ENCODE results near the gene COPG2. TPM values are rescaled to one million over a fixed set of nuclear protein-coding genes. Genes with fewer than 3 reads are reported as not detected.

Gene COPG2
- total RNA-seq, 2 experiments from 2014 or later, result 29.9 to 32.2 TPM

GRCh38 chr7:130689683-130690082 lies 21.1 kb upstream of the COPG2 start:
- ChIA-PET CTCF (ENCODE audit: unreplicated experiment) (no interaction called here), POLR2A (interaction anchor here (0.8 kb wide), 1 partner anchor 9 kb away, joined by 3 read pairs; no protein-coding TSS in a partner anchor)
- H3K36me3 ChIP-seq (ENCODE audit: insufficient read depth, low read length), result no peaks in the 10 kb centered on the region
- no peak overlapping the region for H3K4me3 ChIP-seq (ENCODE audit: low read depth, low read length, poor library complexity, severe bottlenecking)
- no peak overlapping the region for H3K4me2 ChIP-seq (ENCODE audit: low read length)
- H3K79me2 ChIP-seq (ENCODE audit: insufficient read depth, low read depth, low read length), result no peaks in the 10 kb centered on the region
- H3K4me1 ChIP-seq (ENCODE audit: insufficient read depth, low read length, poor library complexity, severe bottlenecking), result no peaks in the 10 kb centered on the region
- H3K9me3 ChIP-seq (ENCODE audit: low read length), result peaks cover 16% of the 10 kb centered on the region
- no peak overlapping the region for H3K27ac ChIP-seq (ENCODE audit: low read depth, low read length, poor library complexity, severe bottlenecking)
- no TSS peak for BruUV-seq (replicated peaks)
- H2AFZ ChIP-seq (ENCODE audit: low read length), result no peak overlapping the region
- intact Hi-C loops (cut with micrococcal nuclease; ENCODE audit: unreplicated experiment), result no loop called here
- no peaks in the 10 kb centered on the region for H3K9me2 ChIP-seq (ENCODE audit: insufficient read depth, low read length)
- H4K20me1 ChIP-seq (ENCODE audit: insufficient read depth, low read length), result no peaks in the 10 kb centered on the region
- TF ChIP-seq CTCF (conservative IDR thresholded peaks at IDR 0.05; ENCODE audit: low read length) (no peak), EZH2phosphoT487 (IDR thresholded peaks at IDR 0.05; ENCODE audit: borderline replicate concordance, low read depth, low read length) (no peak)
- no peak for DNase-seq (ENCODE audit: low spot score)

GRCh38 chr7:130683026-130683425 lies 14.5 kb upstream of the COPG2 start:
- TF ChIP-seq EZH2phosphoT487 (IDR thresholded peaks at IDR 0.05; ENCODE audit: borderline replicate concordance, low read depth, low read length) (no peak), CTCF (conservative IDR thresholded peaks at IDR 0.05; ENCODE audit: low read length) (no peak)
- intact Hi-C loops (cut with micrococcal nuclease; ENCODE audit: unreplicated experiment), result no loop called here

GRCh38 chr7:130674456-130674855 lies 5.9 kb upstream of the COPG2 start:
- Histone ChIP-seq H3K36me3 (ENCODE audit: insufficient read depth, low read length) (no peaks in the 10 kb centered on the region), H3K4me2 (ENCODE audit: low read length) (no peak overlapping the region), H3K4me3 (ENCODE audit: low read depth, low read length, poor library complexity, severe bottlenecking) (no peak overlapping the region), H4K20me1 (ENCODE audit: insufficient read depth, low read length) (no peaks in the 10 kb centered on the region), H3K27ac (ENCODE audit: low read depth, low read length, poor library complexity, severe bottlenecking) (no peak overlapping the region), H3K4me1 (ENCODE audit: insufficient read depth, low read length, poor library complexity, severe bottlenecking) (peaks cover under 1% of the 10 kb centered on the region), H3K9me2 (ENCODE audit: insufficient read depth, low read length) (no peaks in the 10 kb centered on the region), H3K9me3 (ENCODE audit: low read length) (no peaks in the 10 kb centered on the region), H2AFZ (ENCODE audit: low read length) (no peak overlapping the region), H3K79me2 (ENCODE audit: insufficient read depth, low read depth, low read length) (no peaks in the 10 kb centered on the region)
- intact Hi-C loops (cut with micrococcal nuclease; ENCODE audit: unreplicated experiment), result no loop called here
- BruUV-seq (replicated peaks), result no TSS peak
- TF ChIP-seq CTCF (conservative IDR thresholded peaks at IDR 0.05; ENCODE audit: low read length), result no peak
- TF ChIP-seq EZH2phosphoT487 (IDR thresholded peaks at IDR 0.05; ENCODE audit: borderline replicate concordance, low read depth, low read length), result no peak
- CTCF ChIA-PET (ENCODE audit: unreplicated experiment), result no interaction called here
- POLR2A ChIA-PET, result interaction anchor here (0.6 to 0.9 kb wide), 2 partner anchors 11 to 1083 kb away, joined by 3 to 6 read pairs; no protein-coding TSS in a partner anchor
- no peak for DNase-seq (ENCODE audit: low spot score)

More at GRCh38 chr7:130683026-130683425, 14.5 kb upstream of the COPG2 start:
- no peaks in the 10 kb centered on the region for H3K79me2 ChIP-seq (ENCODE audit: insufficient read depth, low read depth, low read length)
- no peaks in the 10 kb centered on the region for H3K36me3 ChIP-seq (ENCODE audit: insufficient read depth, low read length)
- H3K27ac ChIP-seq (ENCODE audit: low read depth, low read length, poor library complexity, severe bottlenecking), result no peak overlapping the region
- BruUV-seq (replicated peaks), result no TSS peak
- ChIA-PET CTCF (ENCODE audit: unreplicated experiment) (no interaction called here), POLR2A (no interaction called here)
- no peaks in the 10 kb centered on the region for H4K20me1 ChIP-seq (ENCODE audit: insufficient read depth, low read length)
- no peak for DNase-seq (ENCODE audit: low spot score)
- H3K4me1 ChIP-seq (ENCODE audit: insufficient read depth, low read length, poor library complexity, severe bottlenecking), result no peaks in the 10 kb centered on the region
- no peak overlapping the region for H3K4me2 ChIP-seq (ENCODE audit: low read length)
- H3K9me3 ChIP-seq (ENCODE audit: low read length), result no peaks in the 10 kb centered on the region
- no peak overlapping the region for H3K4me3 ChIP-seq (ENCODE audit: low read depth, low read length, poor library complexity, severe bottlenecking)
- no peak overlapping the region for H2AFZ ChIP-seq (ENCODE audit: low read length)
- no peaks in the 10 kb centered on the region for H3K9me2 ChIP-seq (ENCODE audit: insufficient read depth, low read length)

Measured in OCI-LY7 (cell line).